K562 (cell line): ENCODE data around the gene UBE2O. TPM values are rescaled to one million over a fixed set of nuclear protein-coding genes. Genes with fewer than 3 reads are reported as not detected.

Experiments
- JUN ChIP-seq, 2 experiments: sonication (generic) in 1 of 2; formaldehyde crosslinking in 1 of 2; IDR thresholded peaks; 2 replicates each; pipeline versions ENCODE4 v1.6.1 to v1.8.0; 2012 to 2022; ENCODE audit warnings: borderline replicate concordance in 2 of 2, mild to moderate bottlenecking in 2 of 2, improper control_type of control experiment in 1 of 2, low read depth in 1 of 2, low read length in 1 of 2, missing genetic modification reagents in 1 of 2
- KDM1A ChIP-seq, 2 experiments: fragments of 450-650 bp; IDR thresholded peaks; 2 replicates each; pipeline ENCODE4 v1.6.1; 2016; ENCODE audit warnings: mild to moderate bottlenecking in 2 of 2
- MEF2A ChIP-seq: IDR thresholded peaks from 2 replicates; pipeline ENCODE4 v1.6.1; 2011; ENCODE audit warnings: low read depth, mild to moderate bottlenecking, low read length, moderate library complexity; ENCODE audit not compliant: control insufficient read depth
- PCBP1 ChIP-seq: fragments of 200-400 bp; formaldehyde crosslinking; IDR thresholded peaks from 2 replicates; pipeline ENCODE4 v1.6.1; 2018; ENCODE audit warnings: mild to moderate bottlenecking, low read depth, low read length; ENCODE audit not compliant: poor library complexity, severe bottlenecking
- PPARD ChIP-seq: fragments of 250-450 bp; sonication (Bioruptor Pico); IDR thresholded peaks from 2 replicates; pipeline ENCODE4 v1.8.0; 2022; ENCODE audit warnings: inconsistent platforms, mild to moderate bottlenecking, moderate library complexity
- RBFOX2 ChIP-seq: fragments of 200-400 bp; formaldehyde crosslinking; IDR thresholded peaks from 2 replicates; pipeline ENCODE4 v1.6.1; 2017; ENCODE audit warnings: low read depth, mild to moderate bottlenecking, low read length, moderate library complexity
- ZFP36 ChIP-seq: fragments of 150-350 bp; IDR thresholded peaks from 2 replicates; pipeline ENCODE4 v1.6.1; 2018; ENCODE audit warnings: low read length, low read depth; ENCODE audit not compliant: partially characterized antibody
- ZNF140 ChIP-seq: fragments of 250-450 bp; sonication (Bioruptor Pico); IDR thresholded peaks from 2 replicates; pipeline ENCODE4 v1.8.0; 2021; ENCODE audit warnings: moderate library complexity, mild to moderate bottlenecking, inconsistent platforms
- ZNF511 ChIP-seq: sonication (generic); formaldehyde crosslinking; IDR thresholded peaks from 2 replicates; pipeline ENCODE4 v1.8.0; 2022; ENCODE audit warnings: mild to moderate bottlenecking, missing genetic modification reagents
- ZNF740 ChIP-seq, 3 experiments: fragments of 200-800 bp in 1 of 3; sonication (Bioruptor generic) in 1 of 3; sonication (generic) in 1 of 3; formaldehyde crosslinking in 1 of 3; IDR thresholded peaks; 2 replicates each; pipeline versions ENCODE4 v1.6.1 to v1.8.0; 2016 to 2022; ENCODE audit warnings: mild to moderate bottlenecking in 2 of 3, missing compliant biosample characterization in 2 of 3, missing genetic modification characterization in 2 of 3, missing genetic modification reagents in 1 of 3
- polyA plus RNA-seq, 8 experiments: library from polyadenylated mRNA; depleted of rRNA in 4 of 8; stranded (reverse) in 5 of 8; unstranded in 3 of 8; fragments of >200 nt; fragmentation: Nextera tagmentation in 2 of 8; fragmentation: Illumina TruSeq in 1 of 8; extraction: Ambion mirVana in 2 of 8; extraction: Trizol in 1 of 8; gene quantifications; 2 replicates each; pipeline versions ENCODE4 v1.2.1 to v1.2.3, GENCODE V29; 2011 to 2014; ENCODE audit warnings: inconsistent platforms in 1 of 8, missing spikeins in 1 of 8
- total RNA-seq, 7 experiments: library from RNA; depleted of rRNA in 6 of 7; stranded (reverse); fragments of >200 nt in 6 of 7; fragmentation: Illumina TruSeq in 2 of 7; extraction: Trizol in 2 of 7; gene quantifications; 2 replicates each; pipeline versions ENCODE4 v1.2.1 to v1.2.3, GENCODE V29; 2011 to 2021; ENCODE audit warnings: low replicate concordance in 1 of 7

UBE2O gene
- total and polyA plus RNA-seq, 9 of the 15 experiments (the other 6 are each of a cell fraction or from before 2014, with no cell fraction given), result 1.6 to 39.7 (median 13.3) TPM

- peak; percentile 72; the same call in 1 of the 2 replicates for TF ChIP-seq JUN (IDR thresholded peaks at IDR 0.05; ENCODE audit: borderline replicate concordance, low read depth, low read length)
- no peak for TF ChIP-seq JUN (CRISPR knock-in tag; IDR thresholded peaks at IDR 0.05; ENCODE audit: borderline replicate concordance)
- TF ChIP-seq ZFP36, result peak; percentile 34
- no peak for TF ChIP-seq PPARD (CRISPR knock-in tag)
- no peak for TF ChIP-seq ZNF511
- peak; percentile 77 for TF ChIP-seq MEF2A
- TF ChIP-seq PCBP1, result no peak
- TF ChIP-seq ZNF740 (CRISPR knock-in tag; IDR thresholded peaks at IDR 0.05), result no peak; the same call in 1 of the 2 replicates
- TF ChIP-seq ZNF740 (tag; IDR thresholded peaks at IDR 0.05), result no peak
- peak; percentile 40; the same call in 1 of the 2 replicates for TF ChIP-seq RBFOX2
- TF ChIP-seq ZNF140 (CRISPR knock-in tag), result no peak
- peak; percentile 99 to 100 for TF ChIP-seq KDM1A (IDR thresholded peaks at IDR 0.05)
Observed at GRCh38 chr17:76405967-76406647, 46.8 kb downstream of the UBE2O start (continued).
